Fibroblast of peridontal ligament (primary cell): ENCODE results near the gene CRY2.

Experiments used
- DNase-seq: peaks from one replicate; pipeline ENCODE4 v3.0.0-alpha.2; 2010; ENCODE audit errors: extremely low read depth

Gene CRY2

GRCh38 chr11:45879803-45880686 is 32.8 kb downstream of the CRY2 start:
- no peak for DNase-seq

GRCh38 chr11:45880772-45881570 is 33.7 kb downstream of the CRY2 start:
- no peak for DNase-seq

- no peak for DNase-seq
Measured at GRCh38 chr11:45881708-45882368, 34.6 kb downstream of the CRY2 start.

- DNase-seq = no peak
Measured at GRCh38 chr11:45884596-45885185, 37.4 kb downstream of the CRY2 start.

GRCh38 chr11:45885274-45885920 is 38.1 kb downstream of the CRY2 start, which contains the start of gene MAPK8IP1:
Gene MAPK8IP1, plus strand, starts transcription at chr11:45885651. Its CDS starts 170 bp downstream, at chr11:45885821.
- peak; percentile 13 for DNase-seq

- no peak for DNase-seq
Measured at GRCh38 chr11:45885921-45886721, 38.8 kb downstream of the CRY2 start.

- no peak for DNase-seq
Measured at GRCh38 chr11:45886816-45887520, 39.7 kb downstream of the CRY2 start.

GRCh38 chr11:45887587-45887986 is 40.3 kb downstream of the CRY2 start:
- no peak for DNase-seq

GRCh38 chr11:45889555-45889954 is 42.3 kb downstream of the CRY2 start:
- DNase-seq = no peak

GRCh38 chr11:45889966-45890365 is 42.7 kb downstream of the CRY2 start:
- no peak for DNase-seq

- DNase-seq = no peak
Measured at GRCh38 chr11:45890886-45891550, 43.7 kb downstream of the CRY2 start.

GRCh38 chr11:45892856-45893255 is 45.6 kb downstream of the CRY2 start:
- DNase-seq = no peak

- no peak for DNase-seq
Measured at GRCh38 chr11:45894555-45895247, 47.4 kb downstream of the CRY2 start.

- no peak for DNase-seq
Measured at GRCh38 chr11:45895553-45896259, 48.4 kb downstream of the CRY2 start.

GRCh38 chr11:45896422-45896984 is 49.2 kb downstream of the CRY2 start:
- no peak for DNase-seq

- no peak for DNase-seq
Measured at GRCh38 chr11:45897556-45897955, 50.3 kb downstream of the CRY2 start.

- DNase-seq = no peak
Measured at GRCh38 chr11:45899086-45899447, 51.8 kb downstream of the CRY2 start.
